HG03039 (cell line): ENCODE data around the gene RCOR2.
"Not testable (repeated sequence)": the region's sequence is repeated elsewhere in the genome, so short reads cannot be mapped to it uniquely, and the experiment has no call there.

ENCODE experiments used
- ATAC-seq: cut with Tn5 transposase; IDR thresholded peaks from one replicate; pipeline ENCODE4 v1.9.1; 2021; ENCODE audit warnings: mild to moderate bottlenecking, moderate library complexity; ENCODE audit not compliant: unreplicated experiment

The RCOR2 gene

DNA sequence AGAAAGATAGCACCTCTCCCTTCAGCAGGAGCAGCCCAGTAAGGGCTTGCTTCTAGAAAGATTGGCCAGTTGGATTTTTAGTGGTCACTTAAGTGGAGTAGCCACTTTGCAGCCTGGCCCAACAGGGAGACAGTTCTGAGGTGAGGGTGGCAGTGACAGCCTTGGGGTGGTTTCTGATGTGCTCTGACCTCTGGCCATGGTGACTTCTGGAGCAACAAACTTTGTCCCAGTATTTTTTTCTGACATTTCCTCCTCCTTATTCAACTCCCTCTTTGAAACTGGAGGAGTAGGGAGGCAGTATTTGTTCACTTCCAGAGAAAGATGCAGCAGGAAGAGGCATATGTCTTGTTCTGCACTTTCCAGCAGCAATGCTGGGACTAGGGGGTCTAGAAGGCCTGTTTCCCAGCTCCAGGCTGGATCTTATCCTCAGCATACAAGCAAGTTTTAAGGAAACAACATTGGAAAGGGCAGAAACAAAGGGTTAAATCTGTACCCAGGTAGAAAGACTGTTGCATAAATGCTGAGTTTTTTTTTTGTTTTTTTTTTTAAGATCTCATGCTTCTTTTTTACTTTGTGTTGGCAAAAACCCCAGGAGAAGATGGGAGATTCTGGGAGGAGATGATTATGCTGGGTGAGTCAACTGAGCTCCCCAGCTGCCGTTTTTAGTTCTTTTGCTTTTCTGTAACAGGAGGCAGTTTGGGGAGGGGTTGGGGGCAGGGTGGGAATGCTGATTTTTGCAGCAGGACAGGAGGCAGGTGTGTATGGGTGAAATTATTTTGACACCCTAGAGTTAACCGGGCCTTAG is 37.2 kb downstream of the RCOR2 start:
- ATAC-seq: no peak

DNA sequence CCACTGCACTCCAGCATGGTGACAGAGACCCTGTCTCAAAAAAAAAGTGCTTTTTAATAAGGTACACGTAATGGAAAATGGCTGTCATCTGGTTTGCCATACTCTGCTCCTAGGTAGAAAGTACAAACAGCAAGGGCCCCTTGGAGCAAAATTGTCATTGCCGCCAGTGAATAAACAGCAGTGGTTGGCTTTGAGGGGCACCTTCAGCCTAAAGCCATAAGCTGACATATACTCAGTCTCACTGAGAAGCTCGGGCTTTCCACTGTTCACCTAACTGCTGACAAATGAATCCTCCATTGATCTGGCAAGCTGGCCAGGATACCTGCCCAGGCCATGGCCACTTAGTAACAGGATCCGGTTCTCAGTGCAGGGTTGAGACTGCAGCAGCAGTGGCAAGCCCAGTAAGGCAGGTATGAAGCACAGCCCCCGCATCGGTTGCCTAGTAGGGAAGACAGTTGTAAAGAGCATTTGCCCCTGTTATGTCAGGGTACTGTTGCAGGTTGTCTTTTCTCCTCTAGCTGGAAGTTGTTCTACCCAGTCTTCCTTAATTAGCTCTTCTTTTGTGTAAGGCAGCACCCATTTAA is 39.2 kb downstream of the RCOR2 start:
- ATAC-seq: no peak

DNA sequence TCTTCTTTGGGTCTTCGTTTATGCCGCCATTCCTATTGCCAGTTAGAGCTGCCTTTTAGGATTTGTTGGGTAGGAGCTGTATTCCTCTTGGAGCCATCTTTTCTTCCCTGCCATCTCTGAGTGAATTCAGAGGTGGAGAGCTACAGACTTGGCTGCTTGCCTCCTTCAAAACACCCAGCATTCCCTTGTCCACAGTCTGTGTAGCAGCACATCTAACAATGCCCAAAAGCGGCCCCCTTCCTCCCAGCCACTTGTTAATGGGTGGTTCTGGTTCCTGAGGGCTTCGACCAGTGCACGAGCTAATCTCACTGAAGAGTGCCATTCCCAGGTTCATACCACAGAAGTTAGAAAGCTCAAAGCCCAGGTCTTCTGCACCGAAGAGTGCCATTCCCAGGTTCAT is 40.3 kb downstream of the RCOR2 start:
- ATAC-seq: no peak

DNA sequence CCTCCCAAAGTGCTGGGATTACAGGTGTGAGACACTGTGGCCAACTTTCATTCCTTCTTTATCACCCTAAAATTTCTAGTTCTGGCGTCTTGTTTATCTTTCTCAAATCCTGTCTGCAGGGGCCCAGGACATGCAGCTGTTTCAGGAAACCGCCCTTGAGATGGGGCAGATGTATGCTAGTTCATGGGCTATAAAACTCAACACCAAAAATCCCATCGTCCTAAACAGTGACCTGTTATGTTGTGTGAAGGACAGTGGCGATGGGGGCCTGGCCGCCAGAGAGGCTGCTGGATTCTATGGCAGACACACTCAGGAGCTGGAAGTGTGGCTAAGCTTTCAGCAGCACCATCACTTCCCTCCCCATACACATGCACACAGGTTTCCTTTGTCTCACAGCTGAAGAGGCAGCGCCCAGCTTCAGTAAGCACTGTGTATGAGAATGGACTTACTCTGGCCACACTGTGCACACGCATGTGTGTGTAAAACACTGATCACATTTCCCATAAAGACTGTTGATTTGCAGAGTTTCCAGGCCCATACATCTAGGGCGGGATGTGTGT is 41.4 kb downstream of the RCOR2 start:
- no peak for ATAC-seq

DNA sequence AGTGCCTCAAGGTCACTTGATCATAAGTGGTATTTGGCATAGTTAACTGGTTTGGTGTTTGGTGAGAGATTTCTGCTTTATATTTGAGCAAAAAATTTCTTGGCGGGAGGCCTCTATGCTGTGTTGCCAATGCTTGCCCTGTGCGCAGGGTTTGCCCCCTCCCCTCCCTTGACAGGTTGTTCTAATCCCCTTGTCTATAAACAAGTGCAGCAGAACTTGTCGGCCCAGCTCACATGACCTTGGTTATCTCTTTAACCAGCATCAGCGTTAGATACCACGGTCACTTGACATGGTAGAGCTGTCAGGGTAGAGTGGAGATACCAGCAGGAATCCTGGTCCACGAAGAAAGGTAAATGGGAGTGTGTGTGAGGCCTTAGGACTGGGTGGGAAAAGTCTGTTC is 42.5 kb downstream of the RCOR2 start:
- no peak for ATAC-seq

DNA sequence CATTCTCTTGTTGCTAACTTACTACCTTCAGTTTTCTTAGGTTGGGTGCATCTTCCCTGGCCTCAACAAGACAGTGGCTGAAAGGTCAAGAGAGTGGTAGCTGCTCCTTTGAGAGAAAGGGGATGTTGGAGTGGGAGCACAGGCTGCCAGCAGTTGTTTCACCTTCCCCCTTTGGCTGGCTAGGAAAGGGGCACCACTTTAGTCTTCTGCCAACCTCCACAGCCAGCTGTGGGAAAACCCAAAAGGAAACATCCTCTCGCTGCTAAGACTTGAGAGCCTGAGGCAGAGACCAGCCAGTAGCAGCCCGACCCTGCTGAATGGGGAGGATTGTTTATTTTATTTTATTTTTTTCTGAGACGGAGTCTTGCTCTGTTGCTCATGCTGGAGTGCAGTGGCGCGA is 43.7 kb downstream of the RCOR2 start:
- no peak for ATAC-seq

DNA sequence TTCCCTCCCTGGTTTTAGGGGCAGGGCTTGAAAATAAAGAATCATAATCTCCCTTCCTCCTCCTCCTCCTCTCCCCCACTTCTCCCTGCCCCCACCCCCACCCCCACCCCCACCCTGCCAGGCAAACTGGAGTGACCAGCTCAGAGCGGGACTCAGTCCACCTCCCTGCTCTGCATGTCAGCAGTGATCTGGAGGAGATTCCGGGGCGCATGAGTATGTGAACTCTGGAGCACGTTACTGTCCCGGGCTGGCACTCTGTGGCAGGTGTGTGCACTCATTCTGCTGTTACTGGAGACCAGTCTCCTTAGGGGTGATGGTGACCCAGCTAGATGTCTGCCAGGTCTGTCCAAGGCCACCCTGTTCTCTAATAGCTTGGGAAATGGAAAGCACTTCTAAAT is 44.2 kb downstream of the RCOR2 start:
- no peak for ATAC-seq

DNA sequence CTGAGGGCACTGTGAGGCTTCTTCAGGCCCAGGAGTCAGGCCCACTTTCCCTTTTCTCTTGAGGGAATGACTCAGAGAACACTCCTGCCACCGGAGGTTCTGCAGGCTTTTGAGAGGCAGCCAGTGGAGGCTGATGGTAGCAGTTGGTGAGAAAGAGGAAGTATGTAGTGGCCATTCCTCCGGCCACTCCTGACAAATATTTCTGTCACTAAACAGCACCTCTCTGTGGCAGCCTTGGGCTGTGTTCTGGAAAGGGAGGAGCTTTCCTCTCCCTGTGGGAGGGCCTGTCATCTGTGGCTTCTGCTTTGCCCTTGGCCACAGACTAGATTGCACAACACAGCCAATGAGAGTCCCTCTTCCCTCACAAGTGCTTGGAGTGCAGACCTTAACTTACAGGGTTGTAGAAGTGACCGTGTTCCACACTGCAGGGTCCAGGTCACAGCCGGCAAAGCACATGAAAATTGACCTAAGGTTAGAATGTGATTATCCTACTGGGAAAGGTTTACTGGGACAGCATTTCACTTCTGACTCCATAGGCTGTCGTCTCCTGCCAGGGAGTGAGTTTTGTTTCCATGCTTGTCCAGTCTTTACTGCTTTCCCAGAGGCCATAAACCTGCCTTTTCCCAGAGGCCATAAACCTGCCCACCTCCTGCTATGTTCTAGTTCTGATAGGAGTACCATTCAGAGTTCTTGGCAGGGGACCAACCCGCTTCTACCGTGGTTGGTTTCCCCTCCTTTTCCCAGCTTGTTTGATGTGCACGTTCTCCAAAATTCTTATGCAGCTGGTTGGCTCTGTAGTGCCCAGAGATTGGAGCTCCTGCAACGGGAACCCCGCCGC is 44.8 kb downstream of the RCOR2 start:
- ATAC-seq: peak; percentile 91

DNA sequence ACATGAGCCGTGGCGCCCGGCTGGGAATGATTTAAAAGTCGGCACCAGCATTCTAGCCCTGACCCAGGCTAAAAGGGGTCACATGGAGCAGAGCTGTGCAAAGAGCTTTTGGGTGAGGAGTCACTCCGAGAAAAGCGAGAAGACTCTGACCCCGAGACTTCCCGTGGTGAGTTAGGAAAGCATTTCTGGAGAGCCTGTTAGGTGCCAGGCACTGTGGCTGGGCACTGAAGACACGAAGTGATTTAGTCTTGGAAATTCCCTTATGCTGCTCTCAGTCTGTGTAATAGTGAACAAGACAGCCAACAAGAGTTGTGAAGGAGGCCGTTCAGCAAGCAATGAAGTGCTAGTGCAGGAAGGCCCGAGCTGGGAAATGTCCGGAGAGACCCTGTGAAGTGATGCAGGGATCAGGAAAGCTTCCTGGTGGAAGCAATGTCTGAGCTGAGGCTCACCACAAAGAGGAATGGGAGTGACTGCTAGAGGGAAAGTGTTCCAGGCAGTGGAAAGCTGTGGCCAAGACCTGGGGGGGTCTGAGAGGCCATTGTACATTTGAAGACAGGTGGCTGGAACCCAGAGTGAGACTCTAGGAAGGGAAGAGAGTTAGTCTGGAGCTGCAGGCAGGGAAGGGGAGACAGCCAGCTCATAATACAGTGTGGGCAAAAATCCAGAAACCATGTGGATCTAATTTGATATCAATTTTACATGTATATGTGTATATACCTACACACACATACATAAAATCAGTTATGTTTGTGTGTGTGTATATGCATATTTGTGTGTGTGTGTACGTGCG is 46.4 kb downstream of the RCOR2 start:
- no peak for ATAC-seq

DNA sequence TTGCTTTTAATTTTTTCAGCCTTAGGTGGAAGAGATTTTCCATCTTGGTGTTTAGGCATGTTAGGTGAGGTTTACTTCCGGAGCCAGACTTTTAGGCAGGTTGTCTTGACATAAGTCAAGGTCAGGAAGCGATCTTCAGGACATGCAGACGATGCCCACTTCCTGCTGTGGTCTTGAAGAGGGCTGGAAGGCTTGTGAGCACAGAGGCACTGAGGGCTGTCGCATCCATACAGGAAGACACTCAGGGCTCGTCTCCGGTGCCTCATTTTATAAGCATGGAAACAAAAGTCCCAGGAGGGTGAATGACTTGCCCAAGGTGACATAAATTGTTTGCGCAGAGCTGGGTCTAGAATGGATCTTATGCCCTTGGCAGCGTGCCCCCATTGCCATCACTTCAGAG is 47.3 kb downstream of the RCOR2 start:
- no peak for ATAC-seq

DNA sequence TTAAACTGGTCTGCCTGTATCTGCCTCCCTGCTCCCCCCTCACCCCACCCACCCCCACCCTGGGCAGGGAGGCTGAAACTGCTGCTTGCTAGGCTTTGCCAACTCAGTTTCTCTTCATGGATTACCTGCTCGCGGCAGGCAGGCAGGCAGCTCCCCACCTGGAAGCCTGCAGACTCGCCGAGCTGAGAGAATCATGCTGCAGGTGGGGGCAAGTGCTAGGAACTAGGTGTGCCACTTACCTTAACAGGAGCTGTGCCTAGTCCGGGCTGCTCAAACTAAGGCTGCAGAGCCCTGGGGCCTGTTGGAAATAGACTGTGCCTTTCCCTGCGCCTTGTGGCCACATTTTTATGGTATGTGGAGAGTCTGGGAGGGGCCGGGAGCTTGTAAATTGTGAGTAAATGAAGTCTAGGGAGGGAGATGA is 47.8 kb downstream of the RCOR2 start:
- no peak for ATAC-seq

DNA sequence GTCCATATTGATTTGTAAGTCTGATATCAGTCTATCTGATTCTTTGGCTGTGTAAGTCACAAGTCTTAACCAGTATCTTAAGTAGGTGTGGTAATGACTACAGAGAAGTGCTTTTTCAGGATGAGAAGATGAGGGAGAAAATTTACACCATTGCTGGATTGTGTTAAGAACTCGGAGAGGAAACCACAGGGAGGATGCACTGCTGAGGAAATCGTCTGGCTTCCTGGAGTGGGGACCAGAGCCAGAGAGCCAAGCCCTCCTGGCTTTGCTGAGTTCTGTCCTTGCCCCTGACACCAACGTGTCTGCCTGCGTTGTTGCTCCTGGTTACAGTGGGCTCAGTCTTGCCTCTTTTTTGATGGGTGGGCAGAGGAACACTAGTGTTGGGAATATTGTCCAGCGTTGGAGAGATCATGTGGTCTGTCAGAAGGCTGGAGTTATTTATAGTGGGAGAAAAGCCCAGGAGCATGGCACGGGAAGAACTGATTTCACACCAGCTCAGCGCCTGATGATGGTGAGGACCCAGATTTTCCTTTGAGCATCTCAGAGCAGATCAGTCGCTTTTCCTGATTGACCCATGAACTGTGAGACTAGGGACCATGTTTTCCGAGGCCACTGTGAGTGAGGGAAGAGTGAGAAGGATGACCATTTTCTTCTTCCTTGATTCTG is 48.4 kb downstream of the RCOR2 start:
- no peak for ATAC-seq

DNA sequence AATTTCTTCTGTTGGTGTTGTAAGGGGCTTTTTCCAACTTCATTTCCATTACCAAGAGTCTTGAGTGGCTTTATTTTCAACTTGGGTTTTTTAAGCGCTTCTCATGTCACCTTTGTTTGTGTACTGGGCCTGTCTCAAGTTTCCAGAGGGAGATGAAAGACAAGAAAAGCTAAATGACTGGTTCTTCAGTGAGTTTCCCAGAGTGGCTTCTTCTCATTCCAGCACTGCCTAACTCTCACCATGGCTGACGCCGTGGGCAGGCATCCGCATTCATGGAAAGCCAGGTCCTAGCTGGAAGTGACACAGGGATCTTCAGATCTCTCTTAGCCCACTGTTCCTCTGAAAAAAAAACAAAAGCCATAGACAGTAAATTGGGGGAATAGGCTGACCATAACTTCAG is 49.5 kb downstream of the RCOR2 start:
- ATAC-seq: no peak

DNA sequence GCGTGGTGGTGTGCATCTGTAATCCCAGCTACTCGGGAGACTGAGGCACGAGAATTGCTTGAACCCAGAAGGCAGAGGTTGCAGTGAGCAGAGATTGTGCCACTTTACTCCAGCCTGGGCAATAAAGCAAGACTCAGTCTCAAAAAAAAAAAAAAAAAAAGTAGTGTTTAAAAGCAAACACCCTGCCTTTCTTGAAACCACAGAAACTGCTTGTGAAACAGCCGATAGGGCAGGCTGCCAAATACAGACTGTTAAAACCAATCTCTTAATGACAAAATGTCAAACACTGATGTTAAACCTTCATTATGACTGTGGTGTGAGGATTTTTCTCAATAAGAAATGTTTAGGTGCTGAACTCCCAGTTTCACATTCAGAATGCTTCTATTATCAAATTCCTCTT is 50.8 kb downstream of the RCOR2 start:
- no peak for ATAC-seq

DNA sequence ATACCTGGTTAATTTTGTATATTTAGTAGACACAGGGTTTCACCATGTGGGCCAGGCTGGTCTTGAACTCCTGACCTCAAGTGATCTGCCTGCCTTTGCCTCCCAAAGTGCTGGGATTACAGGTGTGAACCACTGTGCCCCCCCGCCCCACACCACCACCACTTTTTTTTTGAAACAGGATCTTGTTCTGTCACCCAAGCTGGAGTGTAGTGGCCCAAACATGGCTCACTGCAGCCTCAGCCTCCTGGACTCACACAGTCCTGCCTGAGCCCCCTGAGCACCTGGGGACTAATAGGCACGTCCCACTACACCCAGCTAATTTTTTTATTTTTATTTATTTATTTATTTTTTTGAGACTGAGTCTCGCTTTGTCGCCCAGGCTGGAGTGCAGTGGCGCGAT is 53.3 kb downstream of the RCOR2 start:
- ATAC-seq: not testable (repeated sequence)

DNA sequence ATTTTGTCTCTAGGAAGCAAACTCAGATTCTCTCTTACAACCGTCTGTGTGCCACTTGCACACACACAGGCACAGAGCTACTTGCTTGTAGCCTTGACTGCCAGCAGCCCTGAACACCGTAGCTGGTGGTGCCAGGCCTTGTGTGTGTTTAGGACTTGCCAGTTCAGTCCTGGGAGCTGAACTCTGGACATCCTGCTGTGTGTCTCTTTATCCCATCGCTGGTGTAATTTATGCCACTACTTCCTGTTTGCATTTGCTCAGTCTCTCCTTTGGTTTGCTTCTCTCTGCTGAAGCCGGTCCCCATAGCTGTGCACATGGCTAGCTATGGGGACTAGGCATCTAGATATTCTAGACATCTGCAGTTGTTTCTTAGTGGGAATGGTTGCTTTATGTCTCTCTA is 54.0 kb downstream of the RCOR2 start:
- no peak for ATAC-seq
